Panc1 (cell line): Measurements from ENCODE around the gene UBQLN4. TPM values are rescaled to one million over a fixed set of nuclear protein-coding genes. Genes with fewer than 3 reads are reported as not detected.

Experiments
- ATAC-seq: fragments of 200-7000 bp; cut with Tn5 transposase; 2 replicates; pipeline ENCODE4 v1.9.1; 2020; ENCODE audit warnings: mild to moderate bottlenecking, moderate library complexity
- BruUV-seq: library from RNA; stranded (reverse); fragments of 400-500 nt; replicated peaks from 2 replicates; lab custom pipeline; 2021; lab: Mats Ljungman, UMichigan
- CTCF ChIA-PET: fragments of 300-600 bp; sonication (Branson Sonifier 250); formaldehyde crosslinking; loops from one replicate; lab custom pipeline; 2022; ENCODE audit warnings: antibody characterized with exemption; lab: Charles Lee
- POLR2A ChIA-PET: fragments of 300-600 bp; sonication (Branson Sonifier 250); formaldehyde crosslinking; loops from one replicate; lab custom pipeline; 2022; ENCODE audit warnings: antibody characterized with exemption; lab: Charles Lee
- DNase-seq: peaks from one replicate; pipeline ENCODE4 v3.0.0-alpha.2; 2010; ENCODE audit warnings: low read depth, low spot score
- H3K27ac ChIP-seq: 2 replicates; pipeline ENCODE4 v1.5.1; 2011; ENCODE audit warnings: mild to moderate bottlenecking, low read length, inconsistent platforms
- H3K27me3 ChIP-seq: fragments of 200-500 bp; sonication (Bioruptor generic); 2 replicates; pipeline ENCODE4 v1.6.0; 2014; ENCODE audit warnings: low read length, inconsistent platforms; ENCODE audit not compliant: control insufficient read depth, insufficient read depth
- H3K36me3 ChIP-seq: fragments of 200-500 bp; sonication (Bioruptor generic); 2 replicates; pipeline ENCODE4 v1.5.1; 2014; ENCODE audit warnings: inconsistent platforms, mild to moderate bottlenecking, low read length, moderate library complexity; ENCODE audit not compliant: control insufficient read depth, insufficient read depth
- H3K4me1 ChIP-seq: 2 replicates; pipeline ENCODE4 v1.5.1; 2011; ENCODE audit warnings: inconsistent platforms, mild to moderate bottlenecking, low read length, moderate library complexity; ENCODE audit not compliant: control insufficient read depth, insufficient read depth
- H3K4me3 ChIP-seq, 2 experiments: 2 replicates each; pipeline ENCODE4 v1.5.1; 2011 to 2012; ENCODE audit warnings: low read depth in 2 of 2, low read length in 2 of 2, mild to moderate bottlenecking in 2 of 2, inconsistent platforms in 1 of 2, moderate library complexity in 1 of 2
- H3K9me3 ChIP-seq: fragments of 200-500 bp; sonication (Bioruptor generic); 2 replicates; pipeline ENCODE4 v1.5.1; 2014; ENCODE audit warnings: low read depth, mild to moderate bottlenecking, inconsistent platforms, low read length, moderate library complexity; ENCODE audit not compliant: control insufficient read depth, insufficient read depth
- CTCF ChIP-seq: fragments of 450-650 bp; IDR thresholded peaks from 2 replicates; pipeline ENCODE4 v1.5.1; 2017; ENCODE audit warnings: mild to moderate bottlenecking
- POLR2AphosphoS5 ChIP-seq: IDR thresholded peaks from 2 replicates; pipeline ENCODE4 v1.6.1; 2012; ENCODE audit warnings: mild to moderate bottlenecking, low read depth, low read length, moderate library complexity
- REST ChIP-seq, 2 experiments: IDR thresholded peaks; 2 replicates each; pipeline ENCODE4 v1.6.1; 2011 to 2012; ENCODE audit warnings: low read depth in 2 of 2, control low read depth in 1 of 2, low read length in 1 of 2, mild to moderate bottlenecking in 1 of 2, moderate library complexity in 1 of 2; ENCODE audit not compliant: insufficient read depth in 1 of 2
- SIN3A ChIP-seq: IDR thresholded peaks from 2 replicates; pipeline ENCODE4 v1.6.1; 2012; ENCODE audit warnings: low read depth, mild to moderate bottlenecking, low read length, moderate library complexity, borderline replicate concordance; ENCODE audit not compliant: insufficient read depth
- TCF7L2 ChIP-seq: IDR thresholded peaks from 2 replicates; pipeline ENCODE4 v1.6.1; 2011; ENCODE audit warnings: mild to moderate bottlenecking, low read depth, low read length, inconsistent platforms
- in situ Hi-C: cut with HindIII; loops from 2 replicates; pipeline ENCODE4 v1.10.0; 2016; ENCODE audit warnings: low sequenced_read_pairs, low pct_unique_long_range_greater_than_20kb
- intact Hi-C: fragments of 100-400 bp; cut with micrococcal nuclease; formaldehyde crosslinking; loops from one replicate; pipeline ENCODE4 v1.10.0; 2022; ENCODE audit not compliant: unreplicated experiment
- total RNA-seq: library from RNA; stranded (reverse); gene quantifications from one replicate; pipeline ENCODE4 v1.2.1, GENCODE V29; 2021; ENCODE audit not compliant: unreplicated experiment

Gene UBQLN4
- total RNA-seq, 1 experiment from 2014 or later: 60.0 TPM

- ATAC-seq (peak; percentile 12), DNase-seq (no peak)
- Histone ChIP-seq H3K27me3 (no peaks in the 10 kb centered on the region), H3K4me1 (peaks cover 2% of the 10 kb centered on the region; the same call in 1 of the 2 replicates), H3K9me3 (no peaks in the 10 kb centered on the region), H3K4me3 (no peak overlapping the region), H3K27ac (peak overlapping the region; percentile 46; the same call in 1 of the 2 replicates), H3K36me3 (no peaks in the 10 kb centered on the region)
- ChIA-PET CTCF (interaction anchor here (0.5 to 2.0 kb wide), 9 partner anchors 10 to 245 kb away, joined by 3 to 16 read pairs (median 4); partner anchors contain the start of gene RXFP4), POLR2A (interaction anchor here (0.6 kb wide), 2 partner anchors 12 to 699 kb away, joined by 3 to 4 read pairs; no protein-coding TSS in a partner anchor)
- BruUV-seq: no TSS peak
- TF ChIP-seq POLR2AphosphoS5 (no peak), TCF7L2 (no peak), SIN3A (no peak), CTCF (no peak), REST (IDR thresholded peaks at IDR 0.05; ENCODE audit: insufficient read depth in 1 of 2, low read depth in 2 of 2, low read length in 1 of 2) (no peak)
- intact Hi-C loops: no loop called here
- in situ Hi-C loops: no loop called here
Observed at GRCh38 chr1:155990005-155990739, 63.4 kb downstream of the UBQLN4 start.

- no peak for TF ChIP-seq REST (IDR thresholded peaks at IDR 0.05; ENCODE audit: insufficient read depth in 1 of 2, low read depth in 2 of 2, low read length in 1 of 2)
- TF ChIP-seq TCF7L2: no peak
- no peak for TF ChIP-seq SIN3A
- 0 out of 2 replicates have a peak, but pooled peaks have one; percentile 29 for TF ChIP-seq POLR2AphosphoS5
- TF ChIP-seq CTCF: peak; percentile 97
- BruUV-seq: no TSS peak
- Histone ChIP-seq H3K9me3 (no peaks in the 10 kb centered on the region), H3K27me3 (no peaks in the 10 kb centered on the region), H3K36me3 (no peaks in the 10 kb centered on the region), H3K4me1 (peaks cover 2% of the 10 kb centered on the region; the same call in 1 of the 2 replicates), H3K27ac (peak overlapping the region; percentile 46; the same call in 1 of the 2 replicates), H3K4me3 (no peak overlapping the region)
- DNase-seq: peak; percentile 74
- CTCF ChIA-PET: interaction anchor here (0.5 to 2.0 kb wide), 8 partner anchors 11 to 244 kb away, joined by 3 to 16 read pairs (median 4); partner anchors contain the start of gene RXFP4
- intact Hi-C loops: loop anchor here (1.0 kb wide), 1 partner anchor 51 kb away; no protein-coding TSS in a partner anchor
- peak; percentile 91 for ATAC-seq
- in situ Hi-C loops: no loop called here
- POLR2A ChIA-PET: interaction anchor here (0.6 kb wide), 1 partner anchor 700 kb away, joined by 3 read pairs; no protein-coding TSS in a partner anchor
Observed at GRCh38 chr1:155989242-155990004, 64.2 kb downstream of the UBQLN4 start.
